Activated CD4-positive, CD25-positive, alpha-beta regulatory T cell treated with anti-CD3 and anti-CD28 coated beads, Interleukin-2, amount 50 U/mL, for 16 hours (primary cell): Measurements from ENCODE around the gene INPP4A.
"Not testable (repeated sequence)": the region's sequence is repeated elsewhere in the genome, so short reads cannot be mapped to it uniquely, and the experiment has no call there.

Experiments used
- DNase-seq: peaks from one replicate; pipeline ENCODE4 v3.0.0-alpha.2; 2020; ENCODE audit warnings: low read depth, low spot score

The INPP4A gene

DNA sequence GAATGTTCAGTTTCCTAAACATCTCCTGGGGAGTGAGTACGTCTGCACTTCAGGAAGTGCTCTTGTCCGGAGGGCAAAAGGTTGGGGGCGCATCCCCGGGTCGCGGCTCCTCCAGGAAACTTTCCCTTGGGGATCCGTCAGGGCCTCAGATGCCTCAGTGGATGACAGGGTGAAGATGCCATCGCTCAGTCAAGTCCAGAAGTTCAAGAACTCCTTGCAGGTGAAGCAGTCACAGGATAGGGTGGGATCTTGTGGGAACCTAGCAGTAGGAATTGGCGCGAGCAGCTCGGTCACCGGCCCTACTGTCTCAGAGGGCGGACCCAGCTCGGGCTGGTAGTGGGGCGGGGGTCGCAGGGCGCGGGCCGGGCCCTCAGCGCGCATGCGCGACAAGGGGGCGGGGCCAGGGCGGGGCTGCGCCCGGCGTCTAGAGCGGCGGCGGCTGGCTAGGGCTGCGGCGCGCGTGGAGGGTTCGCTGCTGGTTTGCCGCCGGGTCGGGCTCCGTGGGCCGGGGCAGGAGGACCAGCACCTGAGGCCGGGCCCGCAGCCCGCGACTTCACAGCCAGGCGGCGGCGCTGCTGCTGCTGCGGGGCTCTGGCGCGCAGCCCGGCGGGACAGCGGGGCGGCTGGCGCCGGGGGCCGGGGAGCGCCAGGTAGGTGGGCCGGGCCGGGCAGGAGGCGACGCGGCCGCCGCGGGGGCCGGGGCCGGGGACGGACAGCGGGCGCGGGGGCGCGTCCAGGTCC is at the start of gene INPP4A:
TSS of gene INPP4A (plus strand) at position 423 of the 741 bp plus-strand sequence. CDS start 75,191 bp downstream, outside the sequence.
- peak; percentile 54 for DNase-seq

GRCh38 chr2:98395977-98396376 is 48.7 kb upstream of the INPP4A start:
- DNase-seq, result no peak

DNA sequence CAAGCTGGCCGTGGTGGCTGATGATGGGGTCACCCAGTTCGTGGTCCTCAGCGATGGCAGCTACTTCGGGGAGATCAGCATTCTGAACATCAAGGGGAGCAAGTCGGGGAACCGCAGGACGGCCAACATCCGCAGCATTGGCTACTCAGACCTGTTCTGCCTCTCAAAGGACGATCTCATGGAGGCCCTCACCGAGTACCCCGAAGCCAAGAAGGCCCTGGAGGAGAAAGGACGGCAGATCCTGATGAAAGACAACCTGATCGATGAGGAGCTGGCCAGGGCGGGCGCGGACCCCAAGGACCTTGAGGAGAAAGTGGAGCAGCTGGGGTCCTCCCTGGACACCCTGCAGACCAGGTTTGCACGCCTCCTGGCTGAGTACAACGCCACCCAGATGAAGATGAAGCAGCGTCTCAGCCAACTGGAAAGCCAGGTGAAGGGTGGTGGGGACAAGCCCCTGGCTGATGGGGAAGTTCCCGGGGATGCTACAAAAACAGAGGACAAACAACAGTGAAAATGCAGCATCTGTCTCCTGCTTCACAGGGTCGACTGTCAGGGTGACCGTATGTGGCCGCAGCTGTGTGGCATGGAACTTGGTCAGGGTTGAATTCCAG is 47.8 kb upstream of the INPP4A start:
- no peak for DNase-seq

DNA sequence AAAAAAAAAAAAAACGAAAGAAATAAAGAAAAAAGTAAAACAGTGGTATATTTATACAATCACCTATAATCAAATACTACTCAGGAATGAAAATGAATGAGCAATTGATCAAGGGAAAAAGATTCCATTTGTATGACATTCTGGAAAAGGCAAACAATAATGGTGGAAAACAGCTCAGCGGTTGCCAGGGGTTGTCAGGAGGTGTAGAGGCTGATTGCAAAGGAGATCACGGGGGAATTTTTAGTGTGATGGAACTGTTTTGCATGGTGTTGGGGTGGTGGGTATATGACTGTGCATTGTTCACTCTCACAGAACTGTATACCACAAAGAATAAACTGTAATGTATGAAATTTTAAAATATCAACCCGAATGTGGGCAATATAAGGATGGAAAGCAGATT is 45.5 kb upstream of the INPP4A start:
- no peak for DNase-seq

DNA sequence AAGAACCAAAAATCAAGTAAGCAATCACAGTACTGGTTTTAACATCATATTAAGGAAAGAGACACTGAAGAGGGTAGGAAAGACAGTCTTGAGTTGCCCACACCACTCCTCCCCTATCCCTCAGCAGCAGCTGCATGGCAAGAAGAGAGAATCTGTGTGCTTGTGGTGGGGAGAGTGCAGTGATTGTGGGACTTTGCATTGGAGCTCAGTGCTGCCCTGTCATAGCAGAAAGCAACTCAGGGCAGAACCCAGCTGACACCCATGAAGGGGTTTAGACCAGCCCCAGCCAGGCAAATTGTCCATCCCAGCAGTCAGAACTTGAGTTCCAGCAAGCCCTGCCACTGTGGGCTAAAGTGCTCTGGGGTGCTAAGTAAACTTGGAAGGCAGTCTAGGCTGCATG is 40.8 kb upstream of the INPP4A start:
- no peak for DNase-seq

- no peak for DNase-seq
Measured at GRCh38 chr2:98404556-98405250, 40.0 kb upstream of the INPP4A start.

DNA sequence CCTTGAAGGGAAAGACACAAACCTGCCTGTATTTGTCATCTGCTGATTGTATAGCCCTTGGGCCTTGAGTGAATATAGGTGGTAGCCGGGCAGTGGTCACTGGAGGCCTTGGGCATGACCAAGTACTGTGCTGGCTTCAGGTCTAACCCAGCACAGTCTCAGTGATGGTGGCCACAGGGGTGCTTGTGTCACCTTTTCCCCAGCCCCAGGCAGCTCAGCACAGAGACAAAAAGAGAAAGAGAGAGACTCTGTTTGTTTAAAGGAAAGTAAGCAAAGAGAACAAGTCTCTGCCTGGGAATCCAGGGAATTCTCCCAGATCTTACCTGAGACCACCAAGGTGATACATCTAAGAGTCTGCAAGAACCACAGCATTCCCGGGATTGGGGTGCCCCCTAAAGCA is 39.4 kb upstream of the INPP4A start:
- no peak for DNase-seq

- DNase-seq, result no peak
Measured at GRCh38 chr2:98408155-98408554, 36.5 kb upstream of the INPP4A start.

DNA sequence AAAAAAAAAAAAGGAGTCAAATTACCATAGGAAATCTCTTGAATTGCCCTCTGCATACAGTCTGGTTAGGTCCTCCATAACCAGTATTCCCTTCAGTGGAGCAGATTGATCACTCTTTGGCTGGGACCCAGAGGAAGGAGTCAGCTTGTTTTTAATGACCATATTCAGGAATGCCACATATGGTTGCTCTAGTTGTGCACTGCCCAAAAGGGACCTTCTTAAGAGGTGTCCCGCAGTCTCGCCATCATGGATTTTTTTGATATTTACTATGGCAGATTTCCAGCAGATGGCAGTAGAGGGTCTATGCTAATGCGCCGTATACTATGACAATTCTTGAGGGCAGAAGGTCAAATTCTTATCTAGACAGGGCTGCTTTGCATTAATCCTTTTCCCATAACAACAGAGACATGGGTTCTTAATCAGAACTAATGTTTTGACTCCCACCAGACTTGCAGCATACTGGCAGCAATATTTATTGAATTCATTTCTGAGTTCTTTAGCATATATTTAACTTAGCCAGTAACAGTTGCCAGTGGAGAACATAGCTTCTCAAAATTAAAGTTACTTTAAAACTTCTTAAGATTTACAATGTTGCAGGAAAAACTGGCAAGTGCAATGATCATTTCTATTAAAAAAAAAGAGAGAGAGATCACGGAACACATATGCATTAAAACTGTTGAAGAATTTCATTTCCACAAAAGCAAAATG is 31.8 kb upstream of the INPP4A start:
- DNase-seq, result peak; percentile 29

- DNase-seq, result not testable (repeated sequence)
Measured at GRCh38 chr2:98414246-98414645, 30.4 kb upstream of the INPP4A start.

GRCh38 chr2:98415719-98416248 is 28.9 kb upstream of the INPP4A start:
- DNase-seq, result not testable (repeated sequence)

DNA sequence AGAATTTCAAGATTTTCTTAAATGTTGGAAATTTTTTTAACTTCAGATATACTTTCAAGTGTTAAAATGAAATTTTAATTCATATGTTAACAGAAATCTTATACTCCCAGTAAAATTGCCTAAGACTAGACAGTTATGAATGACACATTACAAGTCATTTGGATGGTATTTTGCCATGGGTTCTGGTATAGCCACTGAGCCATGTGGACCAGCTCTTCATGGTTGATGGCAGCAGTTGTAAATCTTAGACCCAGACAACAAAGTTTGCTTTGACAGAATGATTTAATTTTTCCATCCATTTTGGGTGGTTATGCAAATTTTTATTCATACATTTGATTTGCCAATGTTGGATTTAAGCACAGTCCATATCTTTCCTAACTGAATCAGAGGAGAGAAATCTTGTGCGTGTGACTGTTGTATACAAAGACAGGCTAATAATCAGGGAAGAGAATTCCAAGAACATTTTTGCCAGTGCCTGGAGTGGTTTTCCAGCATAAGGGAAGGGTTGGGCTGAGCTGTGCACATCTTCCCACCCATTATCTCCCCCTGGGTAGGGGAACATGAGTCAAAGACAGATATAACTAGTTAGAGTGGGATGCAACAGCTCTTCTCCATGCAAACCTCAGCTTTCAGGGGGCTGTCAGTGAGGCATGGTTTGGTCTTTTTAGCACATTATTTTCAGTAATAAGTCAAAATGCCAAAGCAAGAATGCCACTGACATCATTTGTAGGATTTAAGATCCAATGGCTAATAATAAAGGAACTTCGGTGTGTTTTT is 28.1 kb upstream of the INPP4A start:
- no peak for DNase-seq

- DNase-seq, result no peak
Measured at GRCh38 chr2:98419544-98419943, 25.1 kb upstream of the INPP4A start.

DNA sequence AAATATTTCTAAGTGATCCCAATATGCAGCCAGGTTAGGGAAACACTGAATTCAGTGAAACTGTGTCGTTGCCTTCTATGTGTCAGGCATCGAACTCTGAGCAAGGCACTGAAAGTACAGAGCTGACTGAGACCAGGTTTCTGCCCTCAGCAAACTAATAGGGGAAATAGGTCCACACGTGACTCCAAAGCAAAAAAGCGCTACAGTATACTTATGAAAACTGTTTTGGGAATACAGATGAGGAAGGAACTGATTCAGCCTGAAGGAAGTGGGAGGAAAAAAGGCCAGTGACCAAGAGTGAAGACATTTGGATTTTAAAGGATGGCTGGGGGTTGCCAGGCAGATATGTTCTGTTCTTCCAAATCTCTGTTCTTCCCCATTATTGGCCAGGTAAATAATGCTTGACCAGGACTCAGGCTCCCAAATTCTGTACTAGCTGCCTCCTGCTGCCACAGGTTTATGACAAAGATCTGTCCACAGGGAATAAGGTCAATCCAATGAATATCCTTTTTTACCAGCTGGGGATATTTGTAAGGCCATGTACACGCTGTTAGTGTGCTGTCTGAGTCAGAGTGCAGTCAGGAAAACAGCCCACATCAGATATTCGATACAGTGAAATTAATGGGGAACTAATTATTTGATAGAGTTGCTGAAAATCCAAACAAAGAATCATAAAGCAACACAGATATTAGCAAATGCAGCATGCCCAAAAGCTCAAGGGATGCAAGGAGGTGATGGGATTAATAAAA is 24.5 kb upstream of the INPP4A start:
- DNase-seq, result no peak

GRCh38 chr2:98422449-98422848 is 22.2 kb upstream of the INPP4A start:
- DNase-seq, result no peak

DNA sequence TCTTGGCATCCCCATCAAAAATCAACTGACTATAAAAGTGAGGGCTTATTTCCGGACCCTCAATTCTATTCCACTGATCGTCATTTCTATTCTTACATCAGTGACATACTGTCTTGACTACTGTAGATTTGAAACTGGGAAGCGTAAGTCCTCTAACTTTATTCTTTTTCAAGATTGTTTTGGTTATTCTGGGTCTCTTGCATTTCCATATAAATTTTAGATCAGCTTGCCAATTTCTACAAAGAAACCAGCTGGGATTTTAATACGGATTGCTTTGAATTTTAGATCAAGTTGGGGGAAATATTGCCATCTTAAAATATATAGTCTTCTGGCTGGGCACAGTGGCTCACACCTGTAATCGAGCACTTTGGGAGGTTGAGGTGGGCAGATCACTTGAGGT is 17.9 kb upstream of the INPP4A start:
- DNase-seq, result no peak

GRCh38 chr2:98432145-98432544 is 12.5 kb upstream of the INPP4A start:
- no peak for DNase-seq

GRCh38 chr2:98433363-98433964 is 11.2 kb upstream of the INPP4A start:
- DNase-seq, result no peak

DNA sequence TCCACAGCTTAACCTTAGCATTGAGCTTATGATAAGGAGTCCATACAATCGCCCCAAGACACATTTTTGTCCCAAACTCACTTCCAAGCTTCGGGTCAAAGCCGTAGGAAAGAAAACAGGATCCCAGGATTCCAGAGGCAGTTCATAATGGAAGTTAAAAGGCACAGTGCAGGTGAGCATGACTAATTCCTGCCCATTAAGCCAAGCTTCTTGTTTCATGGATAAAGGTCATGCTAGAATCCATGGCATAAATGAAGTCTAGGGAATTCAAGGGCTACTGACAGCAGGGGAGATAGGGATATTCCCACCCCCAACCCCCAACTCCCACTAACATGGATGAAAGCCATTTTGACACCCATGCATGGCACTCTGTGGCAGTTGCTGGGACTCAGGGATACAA is 10.2 kb upstream of the INPP4A start:
- DNase-seq, result no peak

DNA sequence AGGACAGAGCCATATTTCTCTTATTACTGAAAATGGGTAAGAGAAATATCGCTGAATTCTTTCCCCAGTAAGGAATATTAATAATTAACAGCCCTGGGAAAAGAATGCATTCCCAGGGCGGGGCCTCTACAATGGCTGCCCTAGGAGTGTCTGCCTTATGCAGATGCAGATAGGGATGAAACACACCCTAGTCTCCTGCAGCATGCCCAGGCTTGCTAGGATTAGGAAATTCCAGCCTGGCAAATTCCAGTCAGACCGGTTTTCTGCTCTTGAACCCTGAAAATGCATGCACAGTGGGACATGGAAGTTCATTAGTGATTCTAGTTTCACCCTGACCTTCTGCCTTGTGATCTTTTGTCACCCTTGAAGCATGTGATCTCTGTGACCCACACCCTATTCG is 9.0 kb upstream of the INPP4A start:
- not testable (repeated sequence) for DNase-seq
